Osteoblast (primary cell): Measurements from ENCODE around the gene FAM221B. TPM values are rescaled to one million over a fixed set of nuclear protein-coding genes. Genes with fewer than 3 reads are reported as not detected.

Experiments
- DNase-seq: peaks from one replicate; pipeline ENCODE4 v3.0.0; 2011; ENCODE audit warnings: low spot score, mixed read lengths; ENCODE audit not compliant: insufficient read length; ENCODE audit errors: missing footprints
- H2AFZ ChIP-seq: 2 replicates; pipeline ENCODE4 v1.6.0; 2011; ENCODE audit warnings: mild to moderate bottlenecking, low read length
- H3K27ac ChIP-seq: 2 replicates; pipeline ENCODE4 v1.5.1; 2011; ENCODE audit warnings: mild to moderate bottlenecking, low read depth, low read length, moderate library complexity
- H3K27me3 ChIP-seq: 2 replicates; pipeline ENCODE4 v1.6.0; 2012; ENCODE audit warnings: mild to moderate bottlenecking, control low read depth, inconsistent platforms, low read length, moderate library complexity; ENCODE audit not compliant: insufficient read depth
- H3K36me3 ChIP-seq: 2 replicates; pipeline ENCODE4 v1.5.1; 2011; ENCODE audit warnings: mild to moderate bottlenecking, low read length, control low read depth, moderate library complexity; ENCODE audit not compliant: insufficient read depth
- H3K4me1 ChIP-seq: 2 replicates; pipeline ENCODE4 v1.5.1; 2011; ENCODE audit warnings: mild to moderate bottlenecking, low read length, control low read depth, moderate library complexity; ENCODE audit not compliant: insufficient read depth
- H3K4me2 ChIP-seq: 2 replicates; pipeline ENCODE4 v1.6.0; 2011; ENCODE audit warnings: mild to moderate bottlenecking, low read length; ENCODE audit not compliant: insufficient read depth
- H3K4me3 ChIP-seq: fragments of 200-600 bp; sonication (generic); 3 replicates; pipeline ENCODE4 v1.5.1; 2012; ENCODE audit warnings: mild to moderate bottlenecking, low read length, inconsistent platforms; ENCODE audit not compliant: insufficient read depth
- H3K79me2 ChIP-seq: 2 replicates; pipeline ENCODE4 v1.6.0; 2012; ENCODE audit warnings: mild to moderate bottlenecking, low read length, control low read depth, inconsistent platforms; ENCODE audit not compliant: insufficient read depth
- H3K9me3 ChIP-seq: 2 replicates; pipeline ENCODE4 v1.5.1; 2011; ENCODE audit warnings: low read depth, low read length, control low read depth
- H4K20me1 ChIP-seq: 2 replicates; pipeline ENCODE4 v1.6.0; 2012; ENCODE audit warnings: mild to moderate bottlenecking, low read length, control low read depth; ENCODE audit not compliant: insufficient read depth
- CTCF ChIP-seq: IDR thresholded peaks from 2 replicates; pipeline ENCODE4 v1.5.1; 2011; ENCODE audit warnings: mild to moderate bottlenecking, low read depth, low read length, moderate library complexity; ENCODE audit errors: extremely low read depth
- total RNA-seq: library from RNA; depleted of rRNA; stranded (reverse); fragments of >200 nt; gene quantifications from 2 replicates; pipeline ENCODE4 v1.2.3, GENCODE V29; 2012

The FAM221B gene
- total RNA-seq, 1 donor = not detected

- Histone ChIP-seq H4K20me1 (no peaks in the 10 kb centered on the region), H3K4me1 (no peaks in the 10 kb centered on the region), H3K79me2 (no peaks in the 10 kb centered on the region), H3K36me3 (no peaks in the 10 kb centered on the region), H2AFZ (no peak overlapping the region), H3K27ac (no peak overlapping the region), H3K4me3 (no peak overlapping the region), H3K27me3 (peaks cover 30% of the 10 kb centered on the region), H3K4me2 (no peak overlapping the region), H3K9me3 (no peaks in the 10 kb centered on the region)
- no peak for TF ChIP-seq CTCF
- DNase-seq = no peak
Observed at GRCh38 chr9:35778496-35778895, 50.0 kb downstream of the FAM221B start.

DNA sequence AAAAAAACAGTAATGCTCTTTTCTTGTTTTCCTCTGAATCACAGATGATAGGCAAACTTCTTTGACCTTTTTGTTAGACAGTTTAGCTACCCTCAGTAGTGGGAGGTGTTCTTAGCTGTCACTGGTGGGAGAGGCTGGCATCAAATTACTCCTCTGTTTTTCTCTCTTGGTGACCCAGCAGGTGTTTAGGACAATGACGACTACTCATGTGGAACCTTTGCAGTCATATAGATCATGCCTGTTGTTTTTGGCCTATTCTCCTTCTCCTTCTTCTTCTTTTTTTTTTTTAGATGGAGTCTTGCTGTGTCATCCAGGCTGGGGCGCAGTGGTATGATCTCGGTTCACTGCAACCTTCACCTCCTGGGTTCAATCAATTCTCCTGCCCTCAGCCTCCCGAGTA lies 52.5 kb downstream of the FAM221B start:
- Histone ChIP-seq H3K27ac (no peak overlapping the region), H4K20me1 (no peaks in the 10 kb centered on the region), H3K4me3 (no peak overlapping the region), H2AFZ (no peak overlapping the region), H3K36me3 (no peaks in the 10 kb centered on the region), H3K4me2 (no peak overlapping the region), H3K9me3 (no peaks in the 10 kb centered on the region), H3K27me3 (peaks cover 27% of the 10 kb centered on the region), H3K4me1 (peaks cover 9% of the 10 kb centered on the region), H3K79me2 (no peaks in the 10 kb centered on the region)
- no peak for DNase-seq
- no peak for TF ChIP-seq CTCF

GRCh38 chr9:35774907-35775635 lies 53.5 kb downstream of the FAM221B start:
- no peak overlapping the region for H3K27ac ChIP-seq
- no peak for DNase-seq
- H3K79me2 ChIP-seq = no peaks in the 10 kb centered on the region
- no peaks in the 10 kb centered on the region for H3K9me3 ChIP-seq
- H3K27me3 ChIP-seq = peaks cover 20% of the 10 kb centered on the region
- no peaks in the 10 kb centered on the region for H4K20me1 ChIP-seq
- peak overlapping the region; percentile 44 for H2AFZ ChIP-seq
- peaks cover 13% of the 10 kb centered on the region for H3K4me1 ChIP-seq
- TF ChIP-seq CTCF = no peak
- H3K4me2 ChIP-seq = no peak overlapping the region
- H3K36me3 ChIP-seq = no peaks in the 10 kb centered on the region
- H3K4me3 ChIP-seq = no peak overlapping the region

GRCh38 chr9:35771943-35772342 lies 56.6 kb downstream of the FAM221B start:
- Histone ChIP-seq H3K4me1 (peaks cover 13% of the 10 kb centered on the region), H3K27ac (no peak overlapping the region), H3K79me2 (no peaks in the 10 kb centered on the region), H3K27me3 (peaks cover 5% of the 10 kb centered on the region), H3K9me3 (no peaks in the 10 kb centered on the region), H4K20me1 (no peaks in the 10 kb centered on the region), H2AFZ (no peak overlapping the region), H3K4me3 (no peak overlapping the region), H3K36me3 (no peaks in the 10 kb centered on the region), H3K4me2 (no peak overlapping the region)
- DNase-seq = no peak
- no peak for TF ChIP-seq CTCF
